Esophagus squamous epithelium (tissue), 4 donors: Measurements from ENCODE around the gene SCN9A.

ENCODE experiments used
- CTCF ChIP-seq, 6 experiments: fragments of 450-650 bp in 4 of 6; fragments of 200-600 bp in 2 of 6; sonication (generic) in 2 of 6; IDR thresholded peaks; one replicate each; pipeline ENCODE4 v1.5.1; 2016 to 2019; ENCODE audit warnings: antibody characterized with exemption in 6 of 6, mild to moderate bottlenecking in 4 of 6, moderate library complexity in 4 of 6
- POLR2A ChIP-seq, 4 donors: fragments of 450-650 bp; IDR thresholded peaks; one replicate each; pipeline ENCODE4 v1.6.1; 2017; ENCODE audit warnings: antibody characterized with exemption in 4 of 4, mild to moderate bottlenecking in 4 of 4, moderate library complexity in 3 of 4

- no peak for TF ChIP-seq POLR2A (IDR thresholded peaks at IDR 0.05)
- no peak for TF ChIP-seq CTCF (IDR thresholded peaks at IDR 0.05)
These were observed 196.5 kb downstream of the SCN9A start for GRCh38 chr2:166179201-166179600.
